ELF-1 (cell line): ENCODE measurements around the gene MUC5B.
A peak's percentile ranks its signal among the peaks of the same experiment; 100 is the strongest.

ENCODE experiments used
- DNase-seq: peaks from one replicate; pipeline ENCODE4 v3.0.0-alpha.2; 2016; ENCODE audit warnings: low read depth, low spot score

Gene MUC5B

GRCh38 chr11:1219834-1220815 is 2.7 kb upstream of the MUC5B start:
- peak; percentile 49 for DNase-seq

- no peak for DNase-seq
These were observed 1.7 kb upstream of the MUC5B start for GRCh38 chr11:1220941-1221721.

- DNase-seq, result no peak
These were observed 986 bp upstream of the MUC5B start for GRCh38 chr11:1221848-1222311.

GRCh38 chr11:1223346-1224110 is 662 bp downstream of the MUC5B start:
- DNase-seq, result peak; percentile 3

GRCh38 chr11:1224111-1224490 is 1.2 kb downstream of the MUC5B start:
- DNase-seq, result peak; percentile 24

GRCh38 chr11:1224491-1225385 is 1.9 kb downstream of the MUC5B start:
- DNase-seq, result peak; percentile 70

GRCh38 chr11:1225386-1226225 is 2.7 kb downstream of the MUC5B start:
- DNase-seq, result peak; percentile 0

- no peak for DNase-seq
These were observed 3.5 kb downstream of the MUC5B start for GRCh38 chr11:1226226-1226985.

- peak; percentile 40 for DNase-seq
These were observed 4.2 kb downstream of the MUC5B start for GRCh38 chr11:1226986-1227550.

GRCh38 chr11:1227551-1228100 is 4.8 kb downstream of the MUC5B start:
- no peak for DNase-seq

- DNase-seq, result no peak
These were observed 5.4 kb downstream of the MUC5B start for GRCh38 chr11:1228101-1228821.

- DNase-seq, result no peak
These were observed 6.1 kb downstream of the MUC5B start for GRCh38 chr11:1228921-1229451.

- no peak for DNase-seq
These were observed 6.7 kb downstream of the MUC5B start for GRCh38 chr11:1229471-1230120.

- no peak for DNase-seq
These were observed 7.2 kb downstream of the MUC5B start for GRCh38 chr11:1230121-1230455.

GRCh38 chr11:1230456-1231395 is 7.9 kb downstream of the MUC5B start:
- peak; percentile 42 for DNase-seq
